CD4-positive, CD25-positive, alpha-beta regulatory T cell (primary cell): ENCODE data around the gene ELK3. TPM values are rescaled to one million over a fixed set of nuclear protein-coding genes. Genes with fewer than 3 reads are reported as not detected.
A peak's percentile ranks its signal among the peaks of the same experiment; 100 is the strongest.

Source experiments
- ATAC-seq, 2 donors: fragments of 150-1000 bp; cut with Tn5 transposase; one replicate each; pipeline ENCODE4 v1.10.0; 2021; ENCODE audit warnings: low read depth in 2 of 2, moderate number of reproducible peaks in 2 of 2, moderate library complexity in 1 of 2
- DNase-seq, 3 donors: peaks; one replicate each; pipeline versions ENCODE4 v3.0.0 to v3.0.0-alpha.2; 2012 to 2022; ENCODE audit warnings: mixed read lengths in 1 of 3
- H3K27ac ChIP-seq: one replicate; pipeline ENCODE4 v1.7.0; 2013; ENCODE audit warnings: mild to moderate bottlenecking, low read length; ENCODE audit not compliant: insufficient read depth, poor library complexity, severe bottlenecking
- H3K27me3 ChIP-seq: one replicate; pipeline ENCODE4 v1.7.0; 2013; ENCODE audit warnings: low read length; ENCODE audit not compliant: control insufficient read depth, insufficient read depth
- H3K36me3 ChIP-seq: one replicate; pipeline ENCODE4 v1.7.0; 2013; ENCODE audit warnings: mild to moderate bottlenecking, low read length, moderate library complexity; ENCODE audit not compliant: control insufficient read depth, insufficient read depth
- H3K4me1 ChIP-seq: 2 replicates; pipeline ENCODE4 v1.7.0; 2013; ENCODE audit warnings: mild to moderate bottlenecking, low read length; ENCODE audit not compliant: insufficient read depth, control insufficient read depth, poor library complexity, severe bottlenecking
- H3K4me3 ChIP-seq: one replicate; pipeline ENCODE4 v1.7.0; 2013; ENCODE audit warnings: low read depth, mild to moderate bottlenecking, low read length, moderate library complexity
- H3K9me3 ChIP-seq, 2 experiments: 1 replicate in 1 of 2; 2 replicates in 1 of 2; pipeline ENCODE4 v1.7.0; 2013; ENCODE audit warnings: low read length in 2 of 2, mild to moderate bottlenecking in 1 of 2, moderate library complexity in 1 of 2; ENCODE audit not compliant: control insufficient read depth in 2 of 2
- H3K27ac Mint-ChIP-seq, 3 donors: one replicate each; pipeline ENCODE4 v1.8.0; 2020 to 2022; ENCODE audit warnings: mild to moderate bottlenecking in 3 of 3, mixed read lengths in 3 of 3, moderate library complexity in 2 of 3
- H3K27me3 Mint-ChIP-seq: one replicate; pipeline ENCODE4 v1.8.0; 2022; ENCODE audit warnings: mild to moderate bottlenecking, mixed read lengths
- H3K36me3 Mint-ChIP-seq: one replicate; pipeline ENCODE4 v1.8.0; 2020; ENCODE audit warnings: mixed read lengths
- H3K4me1 Mint-ChIP-seq, 4 donors: one replicate each; pipeline ENCODE4 v1.8.0; 2020 to 2022; ENCODE audit warnings: mixed read lengths in 4 of 4, mild to moderate bottlenecking in 1 of 4
- H3K4me3 Mint-ChIP-seq, 4 donors: one replicate each; pipeline ENCODE4 v1.8.0; 2020 to 2022; ENCODE audit warnings: mild to moderate bottlenecking in 4 of 4, mixed read lengths in 4 of 4, moderate library complexity in 3 of 4
- H3K9me3 Mint-ChIP-seq, 7 donors: one replicate each; pipeline ENCODE4 v1.8.0; 2020 to 2022; ENCODE audit warnings: mixed read lengths in 7 of 7, mild to moderate bottlenecking in 3 of 7, moderate library complexity in 2 of 7
- polyA plus RNA-seq, 4 donors: library from polyadenylated mRNA; unstranded; fragments of 300-500 nt; fragmentation: Illumina TruSeq; gene quantifications; one replicate each; pipeline ENCODE4 v1.2.3, GENCODE V29; 2021
- total RNA-seq: library from RNA; stranded (reverse); gene quantifications from one replicate; pipeline ENCODE4 v1.2.3, GENCODE V29; 2022

ELK3 gene
- total and polyA plus RNA-seq, 5 donors from 2014 or later, result 33.4 to 84.7 (median 39.3) TPM

- Mint-ChIP-seq H3K4me3 (no peak overlapping the region), H3K9me3 (no peaks in the 10 kb centered on the region), H3K36me3 (peaks cover 33% of the 10 kb centered on the region), H3K27ac (no peak overlapping the region), H3K4me1 (peaks cover 0 to 24% (median 6%) of the 10 kb centered on the region in 4 donors), H3K27me3 (no peaks in the 10 kb centered on the region)
- Histone ChIP-seq H3K27me3 (no peaks in the 10 kb centered on the region), H3K4me3 (no peak overlapping the region), H3K36me3 (peaks cover 53% of the 10 kb centered on the region), H3K9me3 (no peaks in the 10 kb centered on the region), H3K4me1 (no peaks in the 10 kb centered on the region), H3K27ac (no peak overlapping the region)
- peak in 2 of 3 donors; percentile 14 to 16 for DNase-seq
- no peak for ATAC-seq
Measured at GRCh38 chr12:96258104-96258961, 64.2 kb downstream of the ELK3 start.

- no peaks in the 10 kb centered on the region for H3K9me3 Mint-ChIP-seq
- H3K36me3 Mint-ChIP-seq, result peaks cover 40% of the 10 kb centered on the region
- no peaks in the 10 kb centered on the region for H3K27me3 ChIP-seq
- H3K27ac Mint-ChIP-seq, result peak overlapping the region; percentile 11 to 80 (median 60)
- no peaks in the 10 kb centered on the region for H3K27me3 Mint-ChIP-seq
- H3K27ac ChIP-seq, result no peak overlapping the region
- H3K9me3 ChIP-seq, result no peaks in the 10 kb centered on the region
- DNase-seq (no peak), ATAC-seq (no peak)
- no peak overlapping the region for H3K4me3 ChIP-seq
- H3K4me3 Mint-ChIP-seq, result no peak overlapping the region
- peaks cover 11 to 23% (median 17%) of the 10 kb centered on the region in 4 donors for H3K4me1 Mint-ChIP-seq
- peaks cover 55% of the 10 kb centered on the region for H3K36me3 ChIP-seq
- no peaks in the 10 kb centered on the region for H3K4me1 ChIP-seq
Measured at GRCh38 chr12:96260231-96260630, 66.1 kb downstream of the ELK3 start.

- Mint-ChIP-seq H3K4me1 (peaks cover 11 to 24% (median 17%) of the 10 kb centered on the region in 4 donors), H3K36me3 (peaks cover 40% of the 10 kb centered on the region), H3K27me3 (no peaks in the 10 kb centered on the region), H3K9me3 (no peaks in the 10 kb centered on the region), H3K4me3 (no peak overlapping the region), H3K27ac (peak overlapping the region; percentile 60 to 80 (median 79))
- ATAC-seq (no peak), DNase-seq (no peak)
- H3K4me3 ChIP-seq, result no peak overlapping the region
- no peak overlapping the region for H3K27ac ChIP-seq
- no peaks in the 10 kb centered on the region for H3K9me3 ChIP-seq
- no peaks in the 10 kb centered on the region for H3K4me1 ChIP-seq
- H3K36me3 ChIP-seq, result peaks cover 55% of the 10 kb centered on the region
- no peaks in the 10 kb centered on the region for H3K27me3 ChIP-seq
Measured at GRCh38 chr12:96260644-96261043, 66.5 kb downstream of the ELK3 start.

GRCh38 chr12:96261557-96261956 is 67.4 kb downstream of the ELK3 start:
- H3K27ac ChIP-seq, result peak overlapping the region; percentile 8
- ATAC-seq (no peak), DNase-seq (no peak)
- H3K27me3 ChIP-seq, result no peaks in the 10 kb centered on the region
- no peaks in the 10 kb centered on the region for H3K4me1 ChIP-seq
- peaks cover 51% of the 10 kb centered on the region for H3K36me3 ChIP-seq
- Mint-ChIP-seq H3K9me3 (no peaks in the 10 kb centered on the region), H3K36me3 (peaks cover 42% of the 10 kb centered on the region), H3K27me3 (no peaks in the 10 kb centered on the region), H3K4me1 (peaks cover 15 to 26% (median 20%) of the 10 kb centered on the region in 4 donors), H3K4me3 (no peak overlapping the region), H3K27ac (no peak overlapping the region)
- H3K9me3 ChIP-seq, result no peaks in the 10 kb centered on the region
- no peak overlapping the region for H3K4me3 ChIP-seq

- Histone ChIP-seq H3K27me3 (no peaks in the 10 kb centered on the region), H3K9me3 (no peaks in the 10 kb centered on the region), H3K27ac (no peak overlapping the region), H3K4me3 (no peak overlapping the region), H3K36me3 (peaks cover 65% of the 10 kb centered on the region), H3K4me1 (no peaks in the 10 kb centered on the region)
- H3K36me3 Mint-ChIP-seq, result peaks cover 42% of the 10 kb centered on the region
- no peak for ATAC-seq
- no peaks in the 10 kb centered on the region for H3K27me3 Mint-ChIP-seq
- H3K27ac Mint-ChIP-seq, result peak overlapping the region in 2 of 3 donors; percentile 7 to 74
- DNase-seq, result no peak
- no peaks in the 10 kb centered on the region for H3K9me3 Mint-ChIP-seq
- H3K4me1 Mint-ChIP-seq, result peaks cover 17 to 31% (median 23%) of the 10 kb centered on the region in 4 donors
- no peak overlapping the region for H3K4me3 Mint-ChIP-seq
Measured at GRCh38 chr12:96263449-96263902, 69.3 kb downstream of the ELK3 start.

- H3K27ac ChIP-seq, result peak overlapping the region; percentile 0
- H3K27me3 Mint-ChIP-seq, result no peaks in the 10 kb centered on the region
- no peaks in the 10 kb centered on the region for H3K9me3 ChIP-seq
- peaks cover 68% of the 10 kb centered on the region for H3K36me3 ChIP-seq
- H3K9me3 Mint-ChIP-seq, result no peaks in the 10 kb centered on the region
- no peaks in the 10 kb centered on the region for H3K27me3 ChIP-seq
- peaks cover 27 to 37% (median 31%) of the 10 kb centered on the region in 4 donors for H3K4me1 Mint-ChIP-seq
- H3K36me3 Mint-ChIP-seq, result peaks cover 41% of the 10 kb centered on the region
- H3K27ac Mint-ChIP-seq, result peak overlapping the region in 2 of 3 donors; percentile 10 to 11
- H3K4me1 ChIP-seq, result no peaks in the 10 kb centered on the region
- ATAC-seq (no peak), DNase-seq (no peak)
- no peak overlapping the region for H3K4me3 ChIP-seq
- H3K4me3 Mint-ChIP-seq, result no peak overlapping the region
Measured at GRCh38 chr12:96265400-96265799, 71.2 kb downstream of the ELK3 start.

GRCh38 chr12:96265836-96266235 is 71.7 kb downstream of the ELK3 start:
- H3K27ac Mint-ChIP-seq, result peak overlapping the region in 1 of 3 donors; percentile 14
- no peak for DNase-seq
- no peak overlapping the region for H3K4me3 Mint-ChIP-seq
- H3K36me3 ChIP-seq, result peaks cover 68% of the 10 kb centered on the region
- no peaks in the 10 kb centered on the region for H3K9me3 Mint-ChIP-seq
- H3K27me3 ChIP-seq, result no peaks in the 10 kb centered on the region
- no peak overlapping the region for H3K4me3 ChIP-seq
- no peaks in the 10 kb centered on the region for H3K4me1 ChIP-seq
- no peak for ATAC-seq
- no peaks in the 10 kb centered on the region for H3K9me3 ChIP-seq
- no peaks in the 10 kb centered on the region for H3K27me3 Mint-ChIP-seq
- peak overlapping the region; percentile 36 for H3K27ac ChIP-seq
- H3K4me1 Mint-ChIP-seq, result peaks cover 27 to 33% (median 29%) of the 10 kb centered on the region in 4 donors
- H3K36me3 Mint-ChIP-seq, result peaks cover 37% of the 10 kb centered on the region
